Testis (tissue), 2 donors: ENCODE data around the gene SLC9A3.

ENCODE experiments used
- POLR2A ChIP-seq: fragments of 450-650 bp; IDR thresholded peaks from one replicate; pipeline ENCODE4 v1.6.1; 2017; ENCODE audit warnings: antibody characterized with exemption, mild to moderate bottlenecking, moderate library complexity
- TF ChIP-seq, protein P1 (sequence below), 3 experiments: fragments of 450-650 bp in 2 of 3; fragments of 200-600 bp in 1 of 3; sonication (generic) in 1 of 3; IDR thresholded peaks; one replicate each; pipeline ENCODE4 v1.5.1; 2016 to 2019; ENCODE audit warnings: antibody characterized with exemption in 3 of 3, mild to moderate bottlenecking in 2 of 3, moderate library complexity in 1 of 3

DNA sequence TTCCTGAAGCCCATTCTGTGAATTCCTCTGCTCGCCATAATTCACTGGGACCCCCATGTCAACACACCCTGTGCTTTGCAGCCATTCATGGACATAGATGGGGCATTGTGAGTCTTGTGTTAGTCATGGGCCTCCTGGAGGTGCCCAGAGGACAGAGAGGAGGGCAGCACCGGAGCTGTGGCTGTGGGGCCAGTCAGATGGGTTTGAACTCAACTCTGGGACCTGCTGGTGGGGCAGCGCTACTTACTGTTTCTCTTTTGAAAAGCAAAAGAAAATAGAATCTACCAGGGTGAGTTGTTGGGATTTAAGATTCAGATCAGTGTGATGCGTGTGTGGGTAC, 92.6 kb downstream of the SLC9A3 start:
- TF ChIP-seq, protein P1, sequence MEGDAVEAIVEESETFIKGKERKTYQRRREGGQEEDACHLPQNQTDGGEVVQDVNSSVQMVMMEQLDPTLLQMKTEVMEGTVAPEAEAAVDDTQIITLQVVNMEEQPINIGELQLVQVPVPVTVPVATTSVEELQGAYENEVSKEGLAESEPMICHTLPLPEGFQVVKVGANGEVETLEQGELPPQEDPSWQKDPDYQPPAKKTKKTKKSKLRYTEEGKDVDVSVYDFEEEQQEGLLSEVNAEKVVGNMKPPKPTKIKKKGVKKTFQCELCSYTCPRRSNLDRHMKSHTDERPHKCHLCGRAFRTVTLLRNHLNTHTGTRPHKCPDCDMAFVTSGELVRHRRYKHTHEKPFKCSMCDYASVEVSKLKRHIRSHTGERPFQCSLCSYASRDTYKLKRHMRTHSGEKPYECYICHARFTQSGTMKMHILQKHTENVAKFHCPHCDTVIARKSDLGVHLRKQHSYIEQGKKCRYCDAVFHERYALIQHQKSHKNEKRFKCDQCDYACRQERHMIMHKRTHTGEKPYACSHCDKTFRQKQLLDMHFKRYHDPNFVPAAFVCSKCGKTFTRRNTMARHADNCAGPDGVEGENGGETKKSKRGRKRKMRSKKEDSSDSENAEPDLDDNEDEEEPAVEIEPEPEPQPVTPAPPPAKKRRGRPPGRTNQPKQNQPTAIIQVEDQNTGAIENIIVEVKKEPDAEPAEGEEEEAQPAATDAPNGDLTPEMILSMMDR (IDR thresholded peaks at IDR 0.05) = no peak
- no peak for TF ChIP-seq POLR2A
